Erythroblast (primary cell): Measurements from ENCODE around the gene C5AR2.

Experiments
- GATA1 ChIP-seq: IDR thresholded peaks from 2 replicates; pipeline ENCODE4 v1.6.1; 2011; ENCODE audit warnings: low read depth, mild to moderate bottlenecking, control low read depth, low read length, moderate library complexity
- POLR2A ChIP-seq: IDR thresholded peaks from 2 replicates; pipeline ENCODE4 v1.6.1; 2011; ENCODE audit warnings: mild to moderate bottlenecking, low read length

DNA sequence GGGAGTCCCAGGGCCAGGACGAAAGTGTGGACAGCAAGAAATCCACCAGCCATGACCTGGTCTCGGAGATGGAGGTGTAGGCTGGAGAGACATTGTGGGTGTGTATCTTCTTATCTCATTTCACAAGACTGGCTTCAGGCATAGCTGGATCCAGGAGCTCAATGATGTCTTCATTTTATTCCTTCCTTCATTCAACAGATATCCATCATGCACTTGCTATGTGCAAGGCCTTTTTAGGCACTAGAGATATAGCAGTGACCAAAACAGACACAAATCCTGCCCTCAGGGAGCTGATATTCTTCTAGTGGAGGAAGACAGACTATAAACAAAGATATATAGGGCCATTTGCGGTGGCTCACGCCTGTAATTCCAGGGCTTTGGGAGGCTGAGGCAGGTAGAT is 9.8 kb downstream of the C5AR2 start:
- TF ChIP-seq POLR2A, result no peak
- no peak for TF ChIP-seq GATA1
